ENCODE data around the gene SLIT2. TPM values are rescaled to one million over a fixed set of nuclear protein-coding genes. Genes with fewer than 3 reads are reported as not detected.

The SLIT2 gene
- total RNA-seq, 1 experiment from 2014 or later = 2.0 TPM

GRCh38 chr4:20254511-20255250, 3.0 kb downstream of the SLIT2 start:
- H3K36me3 ChIP-seq (replicated peaks; ENCODE audit: control insufficient read depth, insufficient read depth, low read length) = no peaks in the 10 kb centered on the region
- DNase-seq = peak; percentile 64
- peak overlapping the region; percentile 63 for H3K4me3 ChIP-seq (ENCODE audit: insufficient read depth, low read depth, low read length)
- peaks cover 67% of the 10 kb centered on the region for H3K27me3 ChIP-seq (ENCODE audit: control insufficient read depth, insufficient read depth, low read length)

GRCh38 chr4:20255251-20255586, 3.5 kb downstream of the SLIT2 start:
- peak overlapping the region; percentile 63 for H3K4me3 ChIP-seq (ENCODE audit: insufficient read depth, low read depth, low read length)
- no peak for DNase-seq
- H3K36me3 ChIP-seq (replicated peaks; ENCODE audit: control insufficient read depth, insufficient read depth, low read length) = no peaks in the 10 kb centered on the region
- peaks cover 64% of the 10 kb centered on the region for H3K27me3 ChIP-seq (ENCODE audit: control insufficient read depth, insufficient read depth, low read length)

GRCh38 chr4:20255823-20256222, 4.1 kb downstream of the SLIT2 start:
- Histone ChIP-seq H3K4me3 (ENCODE audit: insufficient read depth, low read depth, low read length) (no peak overlapping the region), H3K27me3 (ENCODE audit: control insufficient read depth, insufficient read depth, low read length) (peaks cover 58% of the 10 kb centered on the region), H3K36me3 (replicated peaks; ENCODE audit: control insufficient read depth, insufficient read depth, low read length) (no peaks in the 10 kb centered on the region)
- no peak for DNase-seq

GRCh38 chr4:20256381-20256881, 4.7 kb downstream of the SLIT2 start:
- Histone ChIP-seq H3K27me3 (ENCODE audit: control insufficient read depth, insufficient read depth, low read length) (peaks cover 52% of the 10 kb centered on the region), H3K36me3 (replicated peaks; ENCODE audit: control insufficient read depth, insufficient read depth, low read length) (no peaks in the 10 kb centered on the region), H3K4me3 (ENCODE audit: insufficient read depth, low read depth, low read length) (no peak overlapping the region)
- no peak for DNase-seq

- Histone ChIP-seq H3K4me3 (ENCODE audit: insufficient read depth, low read depth, low read length) (no peak overlapping the region), H3K27me3 (ENCODE audit: control insufficient read depth, insufficient read depth, low read length) (peaks cover 24% of the 10 kb centered on the region), H3K36me3 (replicated peaks; ENCODE audit: control insufficient read depth, insufficient read depth, low read length) (no peaks in the 10 kb centered on the region)
- DNase-seq = no peak
Measured at GRCh38 chr4:20259707-20260106, 8.0 kb downstream of the SLIT2 start.

GRCh38 chr4:20260821-20261220, 9.1 kb downstream of the SLIT2 start:
- Histone ChIP-seq H3K4me3 (ENCODE audit: insufficient read depth, low read depth, low read length) (no peak overlapping the region), H3K27me3 (ENCODE audit: control insufficient read depth, insufficient read depth, low read length) (peaks cover 13% of the 10 kb centered on the region), H3K36me3 (replicated peaks; ENCODE audit: control insufficient read depth, insufficient read depth, low read length) (no peaks in the 10 kb centered on the region)
- DNase-seq = no peak

- Histone ChIP-seq H3K4me3 (ENCODE audit: insufficient read depth, low read depth, low read length) (no peak overlapping the region), H3K36me3 (replicated peaks; ENCODE audit: control insufficient read depth, insufficient read depth, low read length) (no peaks in the 10 kb centered on the region), H3K27me3 (ENCODE audit: control insufficient read depth, insufficient read depth, low read length) (no peaks in the 10 kb centered on the region)
- DNase-seq = no peak
Measured at GRCh38 chr4:20262221-20262620, 10.5 kb downstream of the SLIT2 start.

- H3K27me3 ChIP-seq (ENCODE audit: control insufficient read depth, insufficient read depth, low read length) = no peaks in the 10 kb centered on the region
- DNase-seq = no peak
- H3K4me3 ChIP-seq (ENCODE audit: insufficient read depth, low read depth, low read length) = no peak overlapping the region
- no peaks in the 10 kb centered on the region for H3K36me3 ChIP-seq (replicated peaks; ENCODE audit: control insufficient read depth, insufficient read depth, low read length)
Measured at GRCh38 chr4:20264688-20265087, 13.0 kb downstream of the SLIT2 start.

GRCh38 chr4:20265726-20266125, 14.0 kb downstream of the SLIT2 start:
- no peak overlapping the region for H3K4me3 ChIP-seq (ENCODE audit: insufficient read depth, low read depth, low read length)
- H3K27me3 ChIP-seq (ENCODE audit: control insufficient read depth, insufficient read depth, low read length) = no peaks in the 10 kb centered on the region
- DNase-seq = no peak
- H3K36me3 ChIP-seq (replicated peaks; ENCODE audit: control insufficient read depth, insufficient read depth, low read length) = no peaks in the 10 kb centered on the region

- H3K27me3 ChIP-seq (ENCODE audit: control insufficient read depth, insufficient read depth, low read length) = no peaks in the 10 kb centered on the region
- no peak for DNase-seq
- no peaks in the 10 kb centered on the region for H3K36me3 ChIP-seq (replicated peaks; ENCODE audit: control insufficient read depth, insufficient read depth, low read length)
- no peak overlapping the region for H3K4me3 ChIP-seq (ENCODE audit: insufficient read depth, low read depth, low read length)
Measured at GRCh38 chr4:20266215-20267082, 14.7 kb downstream of the SLIT2 start.

GRCh38 chr4:20268028-20268427, 16.3 kb downstream of the SLIT2 start:
- no peaks in the 10 kb centered on the region for H3K36me3 ChIP-seq (replicated peaks; ENCODE audit: control insufficient read depth, insufficient read depth, low read length)
- DNase-seq = no peak
- no peaks in the 10 kb centered on the region for H3K27me3 ChIP-seq (ENCODE audit: control insufficient read depth, insufficient read depth, low read length)
- no peak overlapping the region for H3K4me3 ChIP-seq (ENCODE audit: insufficient read depth, low read depth, low read length)

GRCh38 chr4:20269320-20269719, 17.6 kb downstream of the SLIT2 start:
- no peaks in the 10 kb centered on the region for H3K36me3 ChIP-seq (replicated peaks; ENCODE audit: control insufficient read depth, insufficient read depth, low read length)
- no peaks in the 10 kb centered on the region for H3K27me3 ChIP-seq (ENCODE audit: control insufficient read depth, insufficient read depth, low read length)
- no peak overlapping the region for H3K4me3 ChIP-seq (ENCODE audit: insufficient read depth, low read depth, low read length)
- no peak for DNase-seq

GRCh38 chr4:20271950-20272349, 20.2 kb downstream of the SLIT2 start:
- H3K27me3 ChIP-seq (ENCODE audit: control insufficient read depth, insufficient read depth, low read length) = no peaks in the 10 kb centered on the region
- DNase-seq = no peak

GRCh38 chr4:20272411-20272872, 20.7 kb downstream of the SLIT2 start:
- H3K27me3 ChIP-seq (ENCODE audit: control insufficient read depth, insufficient read depth, low read length) = no peaks in the 10 kb centered on the region
- no peak for DNase-seq
- no peak overlapping the region for H3K4me3 ChIP-seq (ENCODE audit: insufficient read depth, low read depth, low read length)
- no peaks in the 10 kb centered on the region for H3K36me3 ChIP-seq (replicated peaks; ENCODE audit: control insufficient read depth, insufficient read depth, low read length)

More at GRCh38 chr4:20271950-20272349, 20.2 kb downstream of the SLIT2 start:
- H3K4me3 ChIP-seq (ENCODE audit: insufficient read depth, low read depth, low read length) = no peak overlapping the region
- H3K36me3 ChIP-seq (replicated peaks; ENCODE audit: control insufficient read depth, insufficient read depth, low read length) = no peaks in the 10 kb centered on the region

GRCh38 chr4:20273793-20274192, 22.1 kb downstream of the SLIT2 start:
- Histone ChIP-seq H3K4me3 (ENCODE audit: insufficient read depth, low read depth, low read length) (no peak overlapping the region), H3K27me3 (ENCODE audit: control insufficient read depth, insufficient read depth, low read length) (no peaks in the 10 kb centered on the region), H3K36me3 (replicated peaks; ENCODE audit: control insufficient read depth, insufficient read depth, low read length) (no peaks in the 10 kb centered on the region)
- no peak for DNase-seq

All from H7 (cell line).